ENCODE results near the gene BCO2.

Gene BCO2

GRCh38 chr11:112219476-112220232 lies 44.3 kb downstream of the BCO2 start:
- peak; percentile 21 for DNase-seq

GRCh38 chr11:112221274-112221835 lies 46.0 kb downstream of the BCO2 start:
- no peak for DNase-seq

- DNase-seq, result no peak
Observed at GRCh38 chr11:112222303-112222702, 47.0 kb downstream of the BCO2 start.

- DNase-seq, result no peak
Observed at GRCh38 chr11:112223121-112223520, 47.8 kb downstream of the BCO2 start.

GRCh38 chr11:112223754-112224532 lies 48.6 kb downstream of the BCO2 start:
- no peak for DNase-seq

- no peak for DNase-seq
Observed at GRCh38 chr11:112225753-112226061, 50.4 kb downstream of the BCO2 start.

- DNase-seq, result peak; percentile 79
Observed at GRCh38 chr11:112226062-112226830, 50.9 kb downstream of the BCO2 start, which contains the start of gene PTS. TSS of gene PTS (plus strand) at chr11:112226428. CDS start at chr11:112226444, 16 bp downstream.

- no peak for DNase-seq
Observed at GRCh38 chr11:112226831-112227401, 51.6 kb downstream of the BCO2 start.

GRCh38 chr11:112227471-112227870 lies 52.2 kb downstream of the BCO2 start:
- DNase-seq, result no peak

GRCh38 chr11:112228706-112229105 lies 53.4 kb downstream of the BCO2 start:
- no peak for DNase-seq

- DNase-seq, result no peak
Observed at GRCh38 chr11:112229159-112229558, 53.8 kb downstream of the BCO2 start.

GRCh38 chr11:112229746-112230433 lies 54.6 kb downstream of the BCO2 start:
- no peak for DNase-seq

- no peak for DNase-seq
Observed at GRCh38 chr11:112231952-112232351, 56.6 kb downstream of the BCO2 start.

GRCh38 chr11:112235750-112236390 lies 60.6 kb downstream of the BCO2 start:
- DNase-seq, result no peak

- no peak for DNase-seq
Observed at GRCh38 chr11:112237451-112237850, 62.1 kb downstream of the BCO2 start.

- DNase-seq, result no peak
Observed at GRCh38 chr11:112238041-112238440, 62.7 kb downstream of the BCO2 start.

- DNase-seq, result no peak
Observed at GRCh38 chr11:112241486-112241885, 66.2 kb downstream of the BCO2 start.

- DNase-seq, result no peak
Observed at GRCh38 chr11:112247201-112247600, 71.9 kb downstream of the BCO2 start.

GRCh38 chr11:112248201-112248600 lies 72.9 kb downstream of the BCO2 start:
- no peak for DNase-seq

GRCh38 chr11:112249871-112250610 lies 74.7 kb downstream of the BCO2 start:
- DNase-seq, result no peak
